ENCODE measurements around the gene WBP2. TPM values are rescaled to one million over a fixed set of nuclear protein-coding genes. Genes with fewer than 3 reads are reported as not detected.

Gene WBP2
- total and polyA plus RNA-seq, 2 of the 13 experiments (the other 11 are each of a cell fraction or from before 2014, with no cell fraction given), result 29.2 to 29.5 TPM

GRCh38 chr17:75872434-75873351 is 17.6 kb upstream of the WBP2 start (continued):
- TF ChIP-seq ZNF460 (CRISPR knock-in tag; IDR thresholded peaks at IDR 0.05; ENCODE audit: borderline replicate concordance) (peak; percentile 59; the same call in 1 of the 2 replicates), ZNF382 (CRISPR knock-in tag; IDR thresholded peaks at IDR 0.05; ENCODE audit: borderline replicate concordance) (no peak), HMG20B (CRISPR knock-in tag; conservative IDR thresholded peaks at IDR 0.05) (peak; percentile 39; the same call in 1 of the 2 replicates), ATM (IDR thresholded peaks at IDR 0.05; ENCODE audit: borderline replicate concordance) (no peak), ZNF431 (CRISPR knock-in tag; IDR thresholded peaks at IDR 0.05; ENCODE audit: borderline replicate concordance, low read depth) (peak; percentile 97), ZNF446 (CRISPR knock-in tag; IDR thresholded peaks at IDR 0.05) (no peak; the same call in 1 of the 2 replicates), YEATS2 (CRISPR knock-in tag; IDR thresholded peaks at IDR 0.05; ENCODE audit: borderline replicate concordance) (peak; percentile 60; the same call in 1 of the 2 replicates), ZNF552 (CRISPR knock-in tag; IDR thresholded peaks at IDR 0.05; ENCODE audit: borderline replicate concordance) (peak; percentile 80; the same call in 1 of the 2 replicates), ESRRA (CRISPR knock-in tag; IDR thresholded peaks at IDR 0.05; ENCODE audit: low read depth) (peak; percentile 99), MAX (IDR thresholded peaks at IDR 0.05) (peak; percentile 75), GPBP1L1 (CRISPR knock-in tag; IDR thresholded peaks at IDR 0.05) (no peak), ZNF3 (CRISPR knock-in tag; IDR thresholded peaks at IDR 0.05) (0 out of 2 replicates have a peak, but pooled peaks have one; percentile 17), ZNF367 (CRISPR knock-in tag; IDR thresholded peaks at IDR 0.05; ENCODE audit: borderline replicate concordance) (no peak; the same call in 1 of the 2 replicates), MIER2 (CRISPR knock-in tag; IDR thresholded peaks at IDR 0.05) (0 out of 2 replicates have a peak, but pooled peaks have one; percentile 41), MBNL3 (CRISPR knock-in tag; conservative IDR thresholded peaks at IDR 0.05) (no peak), YEATS4 (CRISPR knock-in tag; IDR thresholded peaks at IDR 0.05; ENCODE audit: borderline replicate concordance) (peak; percentile 86; the same call in 1 of the 2 replicates), ZBTB44 (CRISPR knock-in tag; IDR thresholded peaks at IDR 0.05) (no peak)
- TF ChIP-seq, protein P1, sequence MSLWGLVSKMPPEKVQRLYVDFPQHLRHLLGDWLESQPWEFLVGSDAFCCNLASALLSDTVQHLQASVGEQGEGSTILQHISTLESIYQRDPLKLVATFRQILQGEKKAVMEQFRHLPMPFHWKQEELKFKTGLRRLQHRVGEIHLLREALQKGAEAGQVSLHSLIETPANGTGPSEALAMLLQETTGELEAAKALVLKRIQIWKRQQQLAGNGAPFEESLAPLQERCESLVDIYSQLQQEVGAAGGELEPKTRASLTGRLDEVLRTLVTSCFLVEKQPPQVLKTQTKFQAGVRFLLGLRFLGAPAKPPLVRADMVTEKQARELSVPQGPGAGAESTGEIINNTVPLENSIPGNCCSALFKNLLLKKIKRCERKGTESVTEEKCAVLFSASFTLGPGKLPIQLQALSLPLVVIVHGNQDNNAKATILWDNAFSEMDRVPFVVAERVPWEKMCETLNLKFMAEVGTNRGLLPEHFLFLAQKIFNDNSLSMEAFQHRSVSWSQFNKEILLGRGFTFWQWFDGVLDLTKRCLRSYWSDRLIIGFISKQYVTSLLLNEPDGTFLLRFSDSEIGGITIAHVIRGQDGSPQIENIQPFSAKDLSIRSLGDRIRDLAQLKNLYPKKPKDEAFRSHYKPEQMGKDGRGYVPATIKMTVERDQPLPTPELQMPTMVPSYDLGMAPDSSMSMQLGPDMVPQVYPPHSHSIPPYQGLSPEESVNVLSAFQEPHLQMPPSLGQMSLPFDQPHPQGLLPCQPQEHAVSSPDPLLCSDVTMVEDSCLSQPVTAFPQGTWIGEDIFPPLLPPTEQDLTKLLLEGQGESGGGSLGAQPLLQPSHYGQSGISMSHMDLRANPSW (CRISPR knock-in tag; IDR thresholded peaks at IDR 0.05; ENCODE audit: borderline replicate concordance), result peak; percentile 94
- TF ChIP-seq, protein P2, sequence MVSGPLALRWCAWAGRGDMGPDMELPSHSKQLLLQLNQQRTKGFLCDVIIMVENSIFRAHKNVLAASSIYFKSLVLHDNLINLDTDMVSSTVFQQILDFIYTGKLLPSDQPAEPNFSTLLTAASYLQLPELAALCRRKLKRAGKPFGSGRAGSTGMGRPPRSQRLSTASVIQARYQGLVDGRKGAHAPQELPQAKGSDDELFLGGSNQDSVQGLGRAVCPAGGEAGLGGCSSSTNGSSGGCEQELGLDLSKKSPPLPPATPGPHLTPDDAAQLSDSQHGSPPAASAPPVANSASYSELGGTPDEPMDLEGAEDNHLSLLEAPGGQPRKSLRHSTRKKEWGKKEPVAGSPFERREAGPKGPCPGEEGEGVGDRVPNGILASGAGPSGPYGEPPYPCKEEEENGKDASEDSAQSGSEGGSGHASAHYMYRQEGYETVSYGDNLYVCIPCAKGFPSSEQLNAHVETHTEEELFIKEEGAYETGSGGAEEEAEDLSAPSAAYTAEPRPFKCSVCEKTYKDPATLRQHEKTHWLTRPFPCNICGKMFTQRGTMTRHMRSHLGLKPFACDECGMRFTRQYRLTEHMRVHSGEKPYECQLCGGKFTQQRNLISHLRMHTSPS (CRISPR knock-in tag; IDR thresholded peaks at IDR 0.05; ENCODE audit: low read depth), result peak; percentile 97
- TF ChIP-seq, protein P3, sequence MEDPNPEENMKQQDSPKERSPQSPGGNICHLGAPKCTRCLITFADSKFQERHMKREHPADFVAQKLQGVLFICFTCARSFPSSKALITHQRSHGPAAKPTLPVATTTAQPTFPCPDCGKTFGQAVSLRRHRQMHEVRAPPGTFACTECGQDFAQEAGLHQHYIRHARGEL (CRISPR knock-in tag; IDR thresholded peaks at IDR 0.05), result no peak

All from HepG2 (cell line).